ENCODE data around the gene CEACAM21. TPM values are rescaled to one million over a fixed set of nuclear protein-coding genes. Genes with fewer than 3 reads are reported as not detected.

CEACAM21 gene
- total RNA-seq, 2 experiments from 2014 or later, result 40.8 to 56.0 TPM

GRCh38 chr19:41604831-41605230 lies 28.9 kb downstream of the CEACAM21 start:
- Histone ChIP-seq H3K36me3 (ENCODE audit: insufficient read depth, low read length) (no peaks in the 10 kb centered on the region), H3K4me3 (ENCODE audit: low read depth, low read length, poor library complexity, severe bottlenecking) (no peak overlapping the region), H4K20me1 (ENCODE audit: insufficient read depth, low read length) (no peaks in the 10 kb centered on the region), H3K4me1 (ENCODE audit: insufficient read depth, low read length, poor library complexity, severe bottlenecking) (no peaks in the 10 kb centered on the region), H3K9me2 (ENCODE audit: insufficient read depth, low read length) (no peaks in the 10 kb centered on the region), H3K79me2 (ENCODE audit: insufficient read depth, low read depth, low read length) (no peaks in the 10 kb centered on the region), H3K9me3 (ENCODE audit: low read length) (no peaks in the 10 kb centered on the region), H3K27ac (ENCODE audit: low read depth, low read length, poor library complexity, severe bottlenecking) (no peak overlapping the region), H2AFZ (ENCODE audit: low read length) (no peak overlapping the region), H3K4me2 (ENCODE audit: low read length) (no peak overlapping the region)
- BruUV-seq (replicated peaks), result no TSS peak
- no peak for TF ChIP-seq EZH2phosphoT487 (IDR thresholded peaks at IDR 0.05; ENCODE audit: borderline replicate concordance, low read depth, low read length)
- no peak for TF ChIP-seq CTCF (conservative IDR thresholded peaks at IDR 0.05; ENCODE audit: low read length)
- POLR2A ChIA-PET, result no interaction called here
- intact Hi-C loops (cut with micrococcal nuclease; ENCODE audit: unreplicated experiment), result no loop called here
- CTCF ChIA-PET (ENCODE audit: unreplicated experiment), result no interaction called here
- DNase-seq (ENCODE audit: low spot score), result no peak

GRCh38 chr19:41606215-41606837 lies 30.4 kb downstream of the CEACAM21 start:
- H3K27ac ChIP-seq (ENCODE audit: low read depth, low read length, poor library complexity, severe bottlenecking), result no peak overlapping the region
- CTCF ChIA-PET (ENCODE audit: unreplicated experiment), result no interaction called here

More at GRCh38 chr19:41606215-41606837, 30.4 kb downstream of the CEACAM21 start:
- H3K4me3 ChIP-seq (ENCODE audit: low read depth, low read length, poor library complexity, severe bottlenecking), result no peak overlapping the region
- BruUV-seq (replicated peaks), result no TSS peak
- no peaks in the 10 kb centered on the region for H3K79me2 ChIP-seq (ENCODE audit: insufficient read depth, low read depth, low read length)
- POLR2A ChIA-PET, result no interaction called here
- no peak overlapping the region for H2AFZ ChIP-seq (ENCODE audit: low read length)
- TF ChIP-seq EZH2phosphoT487 (IDR thresholded peaks at IDR 0.05; ENCODE audit: borderline replicate concordance, low read depth, low read length), result no peak
- no peak for TF ChIP-seq CTCF (conservative IDR thresholded peaks at IDR 0.05; ENCODE audit: low read length)
- no peaks in the 10 kb centered on the region for H3K4me1 ChIP-seq (ENCODE audit: insufficient read depth, low read length, poor library complexity, severe bottlenecking)
- no peak for DNase-seq (ENCODE audit: low spot score)
- no peaks in the 10 kb centered on the region for H3K9me2 ChIP-seq (ENCODE audit: insufficient read depth, low read length)
- H4K20me1 ChIP-seq (ENCODE audit: insufficient read depth, low read length), result no peaks in the 10 kb centered on the region
- intact Hi-C loops (cut with micrococcal nuclease; ENCODE audit: unreplicated experiment), result no loop called here
- no peaks in the 10 kb centered on the region for H3K9me3 ChIP-seq (ENCODE audit: low read length)
- no peak overlapping the region for H3K4me2 ChIP-seq (ENCODE audit: low read length)
- no peaks in the 10 kb centered on the region for H3K36me3 ChIP-seq (ENCODE audit: insufficient read depth, low read length)

Data from OCI-LY7 (cell line).